ENCODE results near the gene REC8. TPM values are rescaled to one million over a fixed set of nuclear protein-coding genes. Genes with fewer than 3 reads are reported as not detected.

Gene REC8
- total RNA-seq, 6 experiments from 2014 or later: 1.6 to 7.4 (median 3.4) TPM

DNA sequence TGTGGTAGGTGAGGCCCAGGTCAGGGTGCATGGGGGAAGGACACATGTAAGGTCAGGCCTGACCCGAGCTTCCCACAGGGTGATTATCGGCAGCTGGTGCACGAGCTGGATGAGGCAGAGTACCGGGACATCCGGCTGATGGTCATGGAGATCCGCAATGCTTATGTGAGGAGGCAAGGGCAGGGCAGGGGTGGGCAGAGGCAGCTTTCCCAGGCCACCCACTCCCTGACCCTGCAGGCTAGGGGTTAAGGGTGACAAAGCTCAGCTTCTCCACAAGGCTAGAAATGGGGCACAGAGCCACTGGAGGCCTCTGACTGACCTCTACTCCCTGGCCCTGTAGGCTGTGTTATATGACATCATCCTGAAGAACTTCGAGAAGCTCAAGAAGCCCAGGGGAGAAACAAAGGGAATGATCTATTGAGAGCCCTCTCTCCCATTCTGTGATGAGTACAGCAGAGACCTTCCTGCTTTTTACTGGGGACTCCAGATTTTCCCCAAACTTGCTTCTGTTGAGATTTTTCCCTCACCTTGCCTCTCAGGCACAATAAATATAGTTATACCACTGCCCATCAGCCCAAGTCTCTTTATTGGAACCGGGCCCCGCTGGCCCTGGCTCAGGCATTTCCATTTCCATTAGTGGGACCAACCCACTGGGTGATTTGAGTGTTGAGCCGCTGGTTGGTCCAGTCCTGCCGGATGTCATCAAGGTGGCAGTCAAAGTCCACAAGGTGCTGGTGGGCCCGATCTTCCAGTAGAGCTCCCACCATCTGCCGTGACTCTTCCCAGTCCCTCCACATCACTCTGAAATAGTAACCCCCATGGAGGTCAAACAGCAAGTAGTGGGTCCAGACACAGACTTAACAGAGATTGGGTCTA is 33.2 kb upstream of the REC8 start:
- ATAC-seq: no peak
- 78% methylated on average over 10 of the region's 13 CpGs for WGBS (ENCODE audit: insufficient coverage, low coverage, low lambda C conversion rate, missing lambda C conversion rate)
- TF ChIP-seq CTCF (IDR thresholded peaks at IDR 0.05) (no peak), POLR2A (IDR thresholded peaks at IDR 0.05) (no peak)
- intact Hi-C loops (cut with DNase I): no loop called here
- no peak overlapping the region for H3K4me3 ChIP-seq
- no peaks in the 10 kb centered on the region for H3K9me3 ChIP-seq
- DNase-seq: no peak
- peaks cover 0 to 41% (median 6%) of the 10 kb centered on the region in 4 donors for H3K4me1 ChIP-seq
- no peak overlapping the region for H3K27ac ChIP-seq
- H3K36me3 ChIP-seq: peaks cover 0 to 23% (median 4%) of the 10 kb centered on the region in 4 donors
- no peaks in the 10 kb centered on the region for H3K27me3 ChIP-seq

DNA sequence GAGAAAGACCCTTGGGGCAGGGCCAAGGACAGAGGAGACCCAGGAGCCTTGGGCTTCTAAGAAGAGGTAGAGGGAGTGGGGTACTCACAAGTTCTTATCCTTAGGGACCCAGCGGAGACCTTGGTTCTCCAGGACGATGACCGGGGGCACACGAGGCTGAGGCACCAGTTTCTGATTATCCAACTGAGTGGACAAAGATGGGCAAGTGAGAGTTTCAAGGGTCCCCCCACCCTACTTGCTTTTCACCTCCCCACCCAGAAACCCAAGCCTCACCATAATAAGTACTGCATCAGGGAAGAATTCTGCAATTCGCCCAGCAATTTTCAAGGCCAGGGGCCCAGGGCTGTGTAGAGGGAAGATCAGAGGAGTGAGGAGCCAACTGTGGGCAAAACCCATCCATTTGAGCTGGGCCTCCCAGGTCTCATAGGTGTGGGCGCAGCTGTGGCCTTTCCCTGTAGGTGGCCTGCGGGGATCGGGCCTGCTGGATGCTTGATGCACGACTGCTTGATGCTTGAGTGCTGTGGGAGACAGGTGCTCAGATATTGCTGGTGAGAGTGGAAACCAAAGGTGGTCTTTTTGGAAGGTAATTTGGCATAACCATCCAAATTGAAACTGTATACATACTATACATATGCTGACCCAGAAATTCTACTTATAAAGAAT is 32.5 kb upstream of the REC8 start:
- Histone ChIP-seq H3K4me3 (peak overlapping the region in 1 of 3 donors; percentile 75), H3K9me3 (no peaks in the 10 kb centered on the region), H3K4me1 (peaks cover 0 to 41% (median 6%) of the 10 kb centered on the region in 4 donors), H3K27ac (peak overlapping the region in 1 of 3 donors; percentile 34), H3K27me3 (no peaks in the 10 kb centered on the region), H3K36me3 (peaks cover 0 to 30% (median 6%) of the 10 kb centered on the region in 4 donors)
- no peak for TF ChIP-seq CTCF (IDR thresholded peaks at IDR 0.05)
- no peak for TF ChIP-seq POLR2A (IDR thresholded peaks at IDR 0.05)
- intact Hi-C loops (cut with DNase I): no loop called here
- 82% methylated on average over 5 of the region's 9 CpGs for WGBS (ENCODE audit: insufficient coverage, low coverage, low lambda C conversion rate, missing lambda C conversion rate)
- ATAC-seq: no peak
- no peak for DNase-seq

DNA sequence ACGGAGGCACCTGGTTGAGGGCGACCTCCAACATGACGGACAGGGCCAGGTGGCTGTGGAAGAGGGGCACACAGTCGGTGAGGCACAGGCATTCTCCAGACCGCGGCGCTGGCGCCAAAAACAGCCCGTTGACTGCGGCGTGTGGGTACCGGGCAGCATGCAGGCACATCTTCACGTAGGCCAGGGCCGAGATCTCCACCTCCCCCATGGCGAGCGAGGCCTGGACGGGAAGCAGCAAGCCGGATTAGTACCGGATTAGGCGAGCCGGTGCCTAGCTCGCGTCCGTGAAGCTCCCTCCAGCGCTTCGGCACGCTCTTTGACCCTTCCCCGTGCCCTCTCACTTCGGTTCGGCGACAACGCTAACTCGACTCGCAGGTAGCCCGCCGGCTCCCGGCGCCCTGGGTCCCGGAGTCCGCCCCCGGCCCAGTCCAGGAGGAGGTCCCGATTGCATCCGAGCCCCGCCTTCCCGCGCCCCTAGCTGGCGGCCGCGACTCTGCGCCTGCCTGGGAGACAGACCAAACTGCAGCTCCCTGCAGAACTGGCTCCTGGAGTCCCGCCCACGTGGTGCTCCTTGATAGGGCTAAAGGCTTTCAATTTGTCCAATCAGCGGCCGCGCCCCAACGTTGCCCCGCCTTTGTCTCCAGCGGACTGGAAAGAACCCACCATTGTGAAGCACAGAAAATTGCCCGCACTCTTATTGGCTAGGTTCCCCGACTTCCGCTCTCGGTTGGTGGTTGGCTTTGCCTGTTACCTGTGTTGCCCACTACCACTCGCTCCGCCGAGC is 30.6 kb upstream of the REC8 start, which contains the start of gene EMC9:
TSS of gene EMC9 (minus strand) at position 495 of the 784 bp plus-strand sequence. CDS start at position 208, 287 bp downstream.
- Histone ChIP-seq H3K4me3 (peak within 1 kb of the TSS; percentile 70 to 81 (median 75)), H3K27me3 (no peaks in the 10 kb centered on the region), H3K4me1 (peaks cover 0 to 47% (median 9%) of the 10 kb centered on the region in 4 donors), H3K9me3 (no peaks in the 10 kb centered on the region), H3K27ac (peak within 1 kb of the TSS; percentile 57 to 81 (median 77)), H3K36me3 (peaks cover 0 to 32% (median 6%) of the 10 kb centered on the region in 4 donors)
- WGBS (ENCODE audit: insufficient coverage, low coverage, low lambda C conversion rate, missing lambda C conversion rate): under 1% methylated on average over 26 of the region's 65 CpGs
- intact Hi-C loops (cut with DNase I): no loop called here
- peak; percentile 89 to 95 (median 92) for ATAC-seq
- DNase-seq: peak; percentile 100
- peak; percentile 28 to 82 (median 41) for TF ChIP-seq CTCF (IDR thresholded peaks at IDR 0.05)
- peak; percentile 86 for TF ChIP-seq POLR2A (IDR thresholded peaks at IDR 0.05)

DNA sequence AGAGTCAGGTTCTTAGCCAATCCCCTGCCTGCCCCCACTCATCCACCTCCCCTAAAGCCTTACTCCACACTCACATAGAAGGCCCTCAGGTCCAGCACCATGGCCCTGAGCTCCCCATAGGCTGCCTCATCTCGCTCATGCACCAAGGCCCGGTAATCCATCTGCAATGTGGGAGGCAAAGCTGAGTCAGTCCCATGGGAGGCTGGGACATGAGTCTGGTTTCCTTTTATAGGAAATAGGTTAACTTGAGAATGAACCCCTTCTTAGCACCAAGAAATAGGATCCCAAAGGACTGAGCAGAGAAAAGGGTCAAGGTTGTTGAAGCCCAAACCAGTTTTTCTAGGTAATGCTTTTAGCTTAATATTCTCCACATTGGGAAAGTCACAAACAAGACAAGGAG is 28.4 kb upstream of the REC8 start:
- TF ChIP-seq POLR2A (IDR thresholded peaks at IDR 0.05): no peak
- TF ChIP-seq CTCF (IDR thresholded peaks at IDR 0.05): no peak
- peaks cover 0 to 25% (median 5%) of the 10 kb centered on the region in 4 donors for H3K36me3 ChIP-seq
- no peak overlapping the region for H3K27ac ChIP-seq
- H3K9me3 ChIP-seq: no peaks in the 10 kb centered on the region
- no peak overlapping the region for H3K4me3 ChIP-seq
- intact Hi-C loops (cut with DNase I): no loop called here
- DNase-seq (peak in 1 of 3 donors; percentile 23), ATAC-seq (no peak)
- no peaks in the 10 kb centered on the region for H3K27me3 ChIP-seq
- 100% methylated on average over 2 of the region's 2 CpGs for WGBS (ENCODE audit: insufficient coverage, low coverage, low lambda C conversion rate, missing lambda C conversion rate)
- H3K4me1 ChIP-seq: peaks cover 0 to 39% (median 9%) of the 10 kb centered on the region in 4 donors
